ENCODE data around the gene FARSB.
"Not testable (repeated sequence)": the region's sequence is repeated elsewhere in the genome, so short reads cannot be mapped to it uniquely, and the experiment has no call there.

The FARSB gene

DNA sequence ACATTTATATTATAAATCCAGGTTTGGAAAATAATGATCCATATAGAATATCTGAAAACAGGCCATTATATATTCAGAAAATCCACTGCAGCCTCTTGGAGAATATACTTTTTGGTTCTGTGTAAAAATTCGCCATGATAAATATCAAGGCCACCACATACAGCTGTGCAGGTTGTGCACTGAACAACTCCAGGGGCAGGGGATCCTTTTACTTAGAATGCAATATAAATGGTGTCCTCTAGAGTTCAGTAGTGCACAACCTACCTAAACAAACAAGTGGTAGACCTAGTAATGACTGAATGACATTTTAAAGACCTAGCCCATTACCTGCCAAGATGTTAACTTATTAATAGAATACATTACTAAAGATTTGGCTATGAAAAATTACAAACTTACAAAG, 37.9 kb upstream of the FARSB start:
- no peak overlapping the region for H3K4me3 ChIP-seq (ENCODE audit: control insufficient read depth, low read depth, low read length)
- TF ChIP-seq, protein P1, sequence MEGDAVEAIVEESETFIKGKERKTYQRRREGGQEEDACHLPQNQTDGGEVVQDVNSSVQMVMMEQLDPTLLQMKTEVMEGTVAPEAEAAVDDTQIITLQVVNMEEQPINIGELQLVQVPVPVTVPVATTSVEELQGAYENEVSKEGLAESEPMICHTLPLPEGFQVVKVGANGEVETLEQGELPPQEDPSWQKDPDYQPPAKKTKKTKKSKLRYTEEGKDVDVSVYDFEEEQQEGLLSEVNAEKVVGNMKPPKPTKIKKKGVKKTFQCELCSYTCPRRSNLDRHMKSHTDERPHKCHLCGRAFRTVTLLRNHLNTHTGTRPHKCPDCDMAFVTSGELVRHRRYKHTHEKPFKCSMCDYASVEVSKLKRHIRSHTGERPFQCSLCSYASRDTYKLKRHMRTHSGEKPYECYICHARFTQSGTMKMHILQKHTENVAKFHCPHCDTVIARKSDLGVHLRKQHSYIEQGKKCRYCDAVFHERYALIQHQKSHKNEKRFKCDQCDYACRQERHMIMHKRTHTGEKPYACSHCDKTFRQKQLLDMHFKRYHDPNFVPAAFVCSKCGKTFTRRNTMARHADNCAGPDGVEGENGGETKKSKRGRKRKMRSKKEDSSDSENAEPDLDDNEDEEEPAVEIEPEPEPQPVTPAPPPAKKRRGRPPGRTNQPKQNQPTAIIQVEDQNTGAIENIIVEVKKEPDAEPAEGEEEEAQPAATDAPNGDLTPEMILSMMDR (IDR thresholded peaks at IDR 0.05; ENCODE audit: control insufficient read depth, insufficient read depth, low read depth, low read length, missing control alignments) = peak; percentile 39
- no peak for DNase-seq (ENCODE audit: low read depth)

DNA sequence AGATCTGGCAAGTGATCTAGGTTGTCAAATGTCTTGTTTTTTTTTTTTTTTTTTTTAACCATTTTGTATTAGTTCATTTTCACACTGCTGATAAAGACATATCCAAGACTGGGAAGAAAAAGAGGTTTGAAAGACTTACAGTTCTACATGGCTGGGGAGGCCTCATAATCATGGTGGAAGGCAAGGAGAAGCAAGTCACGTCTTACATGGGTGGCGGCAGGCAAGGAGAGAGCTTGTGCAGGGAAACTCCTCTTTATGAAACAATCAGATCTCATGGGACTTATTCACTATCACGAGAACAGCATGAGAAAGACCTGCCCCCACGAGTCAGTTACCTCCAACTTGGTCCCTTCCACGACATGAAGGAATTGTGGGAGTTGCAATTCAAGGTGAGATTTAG, 37.5 kb upstream of the FARSB start:
- not testable (repeated sequence) for H3K4me3 ChIP-seq (ENCODE audit: control insufficient read depth, low read depth, low read length); DNase-seq (ENCODE audit: low read depth)

DNA sequence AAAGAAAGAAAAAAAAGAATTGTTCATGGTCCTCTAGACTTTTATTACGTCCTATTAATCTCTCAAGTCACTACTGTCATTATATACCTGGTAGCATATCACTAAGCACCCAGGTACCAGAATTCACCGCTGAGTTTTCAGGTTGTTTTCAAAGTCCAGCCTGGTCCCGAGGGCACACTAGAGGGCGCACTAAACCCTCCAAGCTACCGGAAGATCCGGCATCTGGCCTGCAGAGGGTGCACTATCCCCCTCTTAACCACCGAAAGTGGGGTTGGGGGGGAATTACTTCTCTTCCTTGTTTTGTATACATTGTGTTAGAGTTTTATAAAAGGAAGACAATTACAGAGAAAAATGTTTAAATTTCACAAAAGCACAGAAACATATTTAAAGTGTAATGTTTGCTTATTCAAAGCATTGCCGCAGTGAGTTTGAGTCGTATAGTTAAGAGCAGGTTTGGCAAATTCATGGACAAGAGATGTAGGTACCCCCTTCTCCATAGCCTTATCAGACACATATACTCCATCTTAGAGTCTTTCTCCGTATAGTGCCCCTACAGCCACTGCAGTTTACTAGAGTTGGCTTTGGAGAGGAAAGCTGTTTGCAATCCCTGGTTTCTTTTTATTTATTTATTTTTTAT, 34.8 kb upstream of the FARSB start:
- TF ChIP-seq, protein P1 (IDR thresholded peaks at IDR 0.05; ENCODE audit: control insufficient read depth, insufficient read depth, low read depth, low read length, missing control alignments) = peak; percentile 100
- no peak overlapping the region for H3K4me3 ChIP-seq (ENCODE audit: control insufficient read depth, low read depth, low read length)
- DNase-seq (ENCODE audit: low read depth) = no peak

DNA sequence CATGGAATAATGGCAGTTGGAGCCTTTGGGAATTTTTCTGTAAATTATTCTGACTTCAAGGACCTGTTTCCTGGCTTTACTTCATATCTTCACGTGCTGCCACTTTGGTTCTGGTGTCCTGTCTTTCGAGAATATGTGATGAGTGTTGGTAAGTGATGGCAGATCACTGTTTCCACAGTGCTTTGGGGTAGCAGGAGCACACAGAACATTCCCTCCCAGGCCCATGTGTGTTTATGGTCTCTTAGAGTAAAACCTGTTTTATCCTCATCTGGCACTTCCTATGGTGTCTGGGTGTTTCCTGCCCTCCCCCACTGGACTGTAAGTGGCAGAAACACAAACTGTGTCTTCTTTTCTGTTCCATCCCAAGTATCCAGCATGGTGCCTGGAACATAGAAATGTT, 33.4 kb upstream of the FARSB start:
- DNase-seq (ENCODE audit: low read depth) = no peak
- no peak overlapping the region for H3K4me3 ChIP-seq (ENCODE audit: control insufficient read depth, low read depth, low read length)
- TF ChIP-seq, protein P1 (IDR thresholded peaks at IDR 0.05; ENCODE audit: control insufficient read depth, insufficient read depth, low read depth, low read length, missing control alignments) = no peak

DNA sequence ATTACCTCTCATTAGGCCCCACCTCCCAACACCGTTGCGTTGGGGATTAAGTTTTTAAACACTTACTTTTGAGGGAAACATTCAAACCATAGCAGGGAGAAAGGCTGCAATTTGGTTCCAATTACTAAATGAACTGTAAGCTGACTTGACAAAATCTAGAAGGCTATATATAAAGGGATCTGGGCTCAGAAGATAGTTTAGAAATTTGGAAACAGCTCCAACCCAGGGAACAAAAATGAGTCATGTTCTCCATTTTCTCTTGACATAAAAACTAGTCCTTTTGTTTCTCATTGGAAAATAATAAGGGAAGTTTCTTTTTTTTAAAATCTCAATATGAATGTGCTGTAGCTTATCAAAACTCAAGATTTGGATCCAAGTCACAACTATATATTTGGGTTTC, 33.0 kb upstream of the FARSB start:
- H3K4me3 ChIP-seq (ENCODE audit: control insufficient read depth, low read depth, low read length) = no peak overlapping the region
- no peak for DNase-seq (ENCODE audit: low read depth)
- TF ChIP-seq, protein P1 (IDR thresholded peaks at IDR 0.05; ENCODE audit: control insufficient read depth, insufficient read depth, low read depth, low read length, missing control alignments) = no peak

DNA sequence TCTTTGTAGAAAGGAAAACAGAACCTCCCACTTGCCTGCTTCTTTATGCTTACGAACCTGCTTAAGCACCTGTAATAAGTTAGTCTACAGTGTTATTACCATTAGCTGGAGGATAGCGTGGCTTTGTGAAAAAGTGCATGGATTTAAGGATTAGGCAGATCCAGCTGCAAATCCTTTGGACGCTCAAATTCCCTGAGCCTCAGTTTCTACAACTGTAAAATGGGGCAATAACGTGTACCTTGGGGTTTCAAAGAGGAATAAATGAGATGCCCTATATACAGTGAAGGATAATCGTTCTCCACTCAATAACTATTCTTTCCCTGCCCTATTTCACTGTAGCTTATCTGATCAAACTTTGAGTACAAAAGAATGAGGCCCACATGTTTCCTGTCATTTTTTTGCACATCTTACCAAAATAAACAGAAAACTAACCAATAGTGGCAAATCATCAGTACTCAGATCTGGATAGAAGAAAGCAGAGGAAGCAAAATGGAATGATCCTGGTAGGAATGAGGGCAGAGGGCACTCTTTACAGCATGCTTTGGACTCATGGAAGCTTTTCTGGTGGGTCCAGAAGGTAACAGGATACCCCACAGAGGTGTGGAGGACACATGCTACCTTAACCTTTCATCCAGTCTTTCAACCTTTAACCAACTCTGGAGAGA, 30.3 kb upstream of the FARSB start:
- H3K4me3 ChIP-seq (ENCODE audit: control insufficient read depth, low read depth, low read length) = no peak overlapping the region
- TF ChIP-seq, protein P1 (IDR thresholded peaks at IDR 0.05; ENCODE audit: control insufficient read depth, insufficient read depth, low read depth, low read length, missing control alignments) = no peak
- no peak for DNase-seq (ENCODE audit: low read depth)

DNA sequence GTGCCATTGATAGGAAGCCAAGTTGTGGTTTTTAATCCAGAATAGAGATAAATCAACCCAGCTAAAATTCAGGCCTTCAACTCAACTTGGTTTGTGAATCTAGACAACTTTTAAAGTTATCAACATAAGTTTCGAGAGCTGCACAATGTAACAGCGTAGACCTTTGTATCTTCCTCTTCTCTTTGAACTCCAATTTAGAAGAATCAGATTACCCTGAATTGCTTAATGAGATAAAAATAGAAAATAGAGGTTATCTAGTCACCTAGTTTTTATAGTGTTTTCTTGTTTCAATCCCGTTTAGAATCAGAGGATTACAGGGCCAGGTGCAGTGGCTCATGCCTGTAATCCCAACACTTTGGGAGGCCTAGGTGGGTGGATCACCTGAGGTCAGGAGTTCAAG, 27.9 kb upstream of the FARSB start:
- no peak overlapping the region for H3K4me3 ChIP-seq (ENCODE audit: control insufficient read depth, low read depth, low read length)
- TF ChIP-seq, protein P1 (IDR thresholded peaks at IDR 0.05; ENCODE audit: control insufficient read depth, insufficient read depth, low read depth, low read length, missing control alignments) = no peak
- no peak for DNase-seq (ENCODE audit: low read depth)
